H1 (cell line): ENCODE measurements around the gene PIGM.

ENCODE experiments used
- MAX ChIP-seq: IDR thresholded peaks from 2 replicates; pipeline ENCODE4 v1.6.1; 2012; ENCODE audit warnings: inconsistent platforms
- TF ChIP-seq, protein P1 (sequence below), 3 experiments: IDR thresholded peaks; 1 replicate in 2 of 3; 2 replicates in 1 of 3; pipeline versions ENCODE4 v1.5.1 to v1.6.1; 2011; ENCODE audit warnings: low read length in 3 of 3, mild to moderate bottlenecking in 3 of 3, inconsistent platforms in 2 of 3, low read depth in 1 of 3, moderate library complexity in 1 of 3; ENCODE audit not compliant: insufficient read depth in 1 of 3; ENCODE audit errors: control extremely low read depth in 1 of 3

DNA sequence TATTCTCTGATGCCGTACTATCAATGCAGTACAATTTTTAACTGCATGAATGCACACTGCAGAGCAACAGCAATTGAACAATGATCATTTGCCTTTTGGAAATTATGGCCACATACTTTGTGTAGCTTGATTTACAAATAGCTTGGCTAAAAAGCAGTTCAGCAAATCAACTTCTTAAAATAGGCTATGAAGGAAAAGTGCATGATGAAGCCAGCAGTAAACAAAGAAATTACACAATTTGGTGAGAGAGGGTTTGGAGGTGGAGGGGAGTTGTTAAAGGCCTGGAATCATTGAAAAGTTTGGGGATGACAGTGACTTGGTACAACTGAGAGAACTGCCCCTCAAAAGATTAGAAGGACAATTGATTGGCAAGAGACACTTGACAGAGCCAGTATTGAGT is 6.5 kb downstream of the PIGM start:
- TF ChIP-seq, protein P1, sequence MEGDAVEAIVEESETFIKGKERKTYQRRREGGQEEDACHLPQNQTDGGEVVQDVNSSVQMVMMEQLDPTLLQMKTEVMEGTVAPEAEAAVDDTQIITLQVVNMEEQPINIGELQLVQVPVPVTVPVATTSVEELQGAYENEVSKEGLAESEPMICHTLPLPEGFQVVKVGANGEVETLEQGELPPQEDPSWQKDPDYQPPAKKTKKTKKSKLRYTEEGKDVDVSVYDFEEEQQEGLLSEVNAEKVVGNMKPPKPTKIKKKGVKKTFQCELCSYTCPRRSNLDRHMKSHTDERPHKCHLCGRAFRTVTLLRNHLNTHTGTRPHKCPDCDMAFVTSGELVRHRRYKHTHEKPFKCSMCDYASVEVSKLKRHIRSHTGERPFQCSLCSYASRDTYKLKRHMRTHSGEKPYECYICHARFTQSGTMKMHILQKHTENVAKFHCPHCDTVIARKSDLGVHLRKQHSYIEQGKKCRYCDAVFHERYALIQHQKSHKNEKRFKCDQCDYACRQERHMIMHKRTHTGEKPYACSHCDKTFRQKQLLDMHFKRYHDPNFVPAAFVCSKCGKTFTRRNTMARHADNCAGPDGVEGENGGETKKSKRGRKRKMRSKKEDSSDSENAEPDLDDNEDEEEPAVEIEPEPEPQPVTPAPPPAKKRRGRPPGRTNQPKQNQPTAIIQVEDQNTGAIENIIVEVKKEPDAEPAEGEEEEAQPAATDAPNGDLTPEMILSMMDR (IDR thresholded peaks at IDR 0.05; ENCODE audit: control extremely low read depth in 1 of 3, insufficient read depth in 1 of 3, low read depth in 1 of 3, low read length in 3 of 3), result no peak
- TF ChIP-seq MAX, result no peak
